Retinal pigment epithelial cell (primary cell): ENCODE results near the gene SRXN1.
A peak's percentile ranks its signal among the peaks of the same experiment; 100 is the strongest.
"Not testable (repeated sequence)": the region's sequence is repeated elsewhere in the genome, so short reads cannot be mapped to it uniquely, and the experiment has no call there.

Experiments used
- DNase-seq: peaks from one replicate; pipeline ENCODE4 v3.0.0-alpha.2; 2010; ENCODE audit warnings: low read depth
- H3K4me3 ChIP-seq: 2 replicates; pipeline ENCODE4 v1.5.1; 2011; ENCODE audit warnings: mild to moderate bottlenecking, low read length, control low read depth, moderate library complexity
- CTCF ChIP-seq: conservative IDR thresholded peaks from 2 replicates; pipeline ENCODE4 v1.5.1; 2011; ENCODE audit warnings: low read depth, low read length, control low read depth, inconsistent platforms

Gene SRXN1

GRCh38 chr20:647479-648019 lies 5.5 kb downstream of the SRXN1 start:
- TF ChIP-seq CTCF: no peak
- no peak overlapping the region for H3K4me3 ChIP-seq
- DNase-seq: no peak

- H3K4me3 ChIP-seq: no peak overlapping the region
- no peak for DNase-seq
- no peak for TF ChIP-seq CTCF
Measured at GRCh38 chr20:646868-647233, 6.1 kb downstream of the SRXN1 start.

GRCh38 chr20:646107-646867 lies 6.7 kb downstream of the SRXN1 start:
- no peak for TF ChIP-seq CTCF
- no peak overlapping the region for H3K4me3 ChIP-seq
- no peak for DNase-seq

GRCh38 chr20:645318-646106 lies 7.5 kb downstream of the SRXN1 start:
- TF ChIP-seq CTCF: peak; percentile 97
- no peak for DNase-seq
- no peak overlapping the region for H3K4me3 ChIP-seq

GRCh38 chr20:644692-645317 lies 8.2 kb downstream of the SRXN1 start:
- no peak overlapping the region for H3K4me3 ChIP-seq
- no peak for DNase-seq
- no peak for TF ChIP-seq CTCF

- TF ChIP-seq CTCF: no peak
- DNase-seq: no peak
- H3K4me3 ChIP-seq: peak overlapping the region; percentile 15
Measured at GRCh38 chr20:642398-643174, 10.4 kb downstream of the SRXN1 start.

GRCh38 chr20:642013-642397 lies 11.0 kb downstream of the SRXN1 start:
- not testable (repeated sequence) for H3K4me3 ChIP-seq, DNase-seq
